Measurements from ENCODE around the gene GDF2.

- TF ChIP-seq CTCF (conservative IDR thresholded peaks at IDR 0.05; ENCODE audit: low read depth, low read length) (no peak), POLR2A (IDR thresholded peaks at IDR 0.05; ENCODE audit: low read depth, low read length) (no peak), RFX5 (IDR thresholded peaks at IDR 0.05; ENCODE audit: low read depth, low read length) (no peak), CEBPB (IDR thresholded peaks at IDR 0.05; ENCODE audit: low read depth, low read length) (no peak), MXI1 (IDR thresholded peaks at IDR 0.05; ENCODE audit: borderline replicate concordance, low read depth, low read length) (no peak), RCOR1 (IDR thresholded peaks at IDR 0.05; ENCODE audit: insufficient replicate concordance, low read length) (no peak), CHD1 (IDR thresholded peaks at IDR 0.05; ENCODE audit: low read depth, low read length) (no peak), RAD21 (IDR thresholded peaks at IDR 0.05; ENCODE audit: low read length) (no peak)
- TF ChIP-seq, protein P1, sequence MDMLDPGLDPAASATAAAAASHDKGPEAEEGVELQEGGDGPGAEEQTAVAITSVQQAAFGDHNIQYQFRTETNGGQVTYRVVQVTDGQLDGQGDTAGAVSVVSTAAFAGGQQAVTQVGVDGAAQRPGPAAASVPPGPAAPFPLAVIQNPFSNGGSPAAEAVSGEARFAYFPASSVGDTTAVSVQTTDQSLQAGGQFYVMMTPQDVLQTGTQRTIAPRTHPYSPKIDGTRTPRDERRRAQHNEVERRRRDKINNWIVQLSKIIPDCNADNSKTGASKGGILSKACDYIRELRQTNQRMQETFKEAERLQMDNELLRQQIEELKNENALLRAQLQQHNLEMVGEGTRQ (IDR thresholded peaks at IDR 0.05; ENCODE audit: low read depth, low read length), result no peak
Measured at GRCh38 chr10:47301833-47302232, 20.4 kb upstream of the GDF2 start.
